ENCODE results near the gene BCL2L13. TPM values are rescaled to one million over a fixed set of nuclear protein-coding genes. Genes with fewer than 3 reads are reported as not detected.
"Not testable (repeated sequence)": the region's sequence is repeated elsewhere in the genome, so short reads cannot be mapped to it uniquely, and the experiment has no call there.

The BCL2L13 gene
- total RNA-seq, 1 experiment from 2014 or later = 63.8 TPM

DNA sequence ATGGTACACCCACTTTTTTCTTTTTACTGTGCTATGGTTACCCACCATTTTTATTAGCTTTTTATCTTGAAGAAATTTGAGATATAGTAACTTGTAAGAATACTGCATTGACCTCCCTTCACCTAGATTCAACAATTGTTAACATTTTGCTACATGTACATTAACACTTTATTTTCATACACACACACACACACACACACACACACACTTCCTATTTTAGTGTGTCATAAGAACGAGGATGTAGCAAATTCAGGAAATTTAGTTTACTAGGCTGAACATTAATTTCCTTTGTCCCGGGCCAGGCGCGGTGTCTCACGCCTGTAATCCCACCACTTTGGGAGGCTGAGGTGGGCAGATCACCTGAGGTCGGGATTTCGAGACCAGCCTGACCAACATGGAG lies 8.9 kb upstream of the BCL2L13 start:
- H3K9me3 ChIP-seq = 0 out of 2 replicates have a peak, but pooled peaks cover 2% of the 10 kb centered on the region
- H3K27me3 ChIP-seq = no peaks in the 10 kb centered on the region
- peaks cover 8% of the 10 kb centered on the region; the same call in 1 of the 2 replicates for H3K36me3 ChIP-seq
- H3K4me3 ChIP-seq = peak overlapping the region; percentile 100
- DNase-seq = no peak

- H3K27me3 ChIP-seq = no peaks in the 10 kb centered on the region
- peaks cover 5% of the 10 kb centered on the region; the same call in 1 of the 2 replicates for H3K36me3 ChIP-seq
- DNase-seq = no peak
- no peak overlapping the region for H3K4me3 ChIP-seq
- H3K9me3 ChIP-seq = 0 out of 2 replicates have a peak, but pooled peaks cover 2% of the 10 kb centered on the region
Measured at GRCh38 chr22:17631076-17631565, 7.4 kb upstream of the BCL2L13 start.

- 0 out of 2 replicates have a peak, but pooled peaks cover 2% of the 10 kb centered on the region for H3K9me3 ChIP-seq
- H3K36me3 ChIP-seq = peaks cover under 1% of the 10 kb centered on the region; the same call in 1 of the 2 replicates
- no peak overlapping the region for H3K4me3 ChIP-seq
- no peaks in the 10 kb centered on the region for H3K27me3 ChIP-seq
- DNase-seq = peak; percentile 31
Measured at GRCh38 chr22:17633217-17633997, 5.2 kb upstream of the BCL2L13 start.

DNA sequence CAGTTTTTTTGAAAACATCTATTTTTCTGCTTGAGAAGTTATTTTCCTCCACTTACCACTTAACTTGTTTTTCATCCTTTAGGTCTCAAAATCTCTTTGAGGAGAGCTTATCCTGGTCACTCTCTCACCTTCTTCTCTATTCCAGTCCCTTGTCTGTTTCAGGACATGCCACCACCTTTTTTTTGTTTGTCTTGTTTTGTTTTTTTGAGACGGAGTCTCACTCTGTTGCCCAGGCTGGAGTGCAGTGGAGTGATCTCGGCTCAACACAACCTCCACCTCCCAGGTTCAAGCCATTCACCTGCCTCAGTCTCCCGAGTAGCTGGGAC lies 4.6 kb upstream of the BCL2L13 start:
- 0 out of 2 replicates have a peak, but pooled peaks cover 2% of the 10 kb centered on the region for H3K9me3 ChIP-seq
- no peaks in the 10 kb centered on the region for H3K27me3 ChIP-seq
- peaks cover 4% of the 10 kb centered on the region for H3K36me3 ChIP-seq
- no peak for DNase-seq
- H3K4me3 ChIP-seq = no peak overlapping the region

- 0 out of 2 replicates have a peak, but pooled peaks cover 2% of the 10 kb centered on the region for H3K9me3 ChIP-seq
- no peaks in the 10 kb centered on the region for H3K27me3 ChIP-seq
- peaks cover 7% of the 10 kb centered on the region for H3K36me3 ChIP-seq
- no peak overlapping the region for H3K4me3 ChIP-seq
- no peak for DNase-seq
Measured at GRCh38 chr22:17634696-17635095, 3.9 kb upstream of the BCL2L13 start.

GRCh38 chr22:17636850-17637249 lies 1.7 kb upstream of the BCL2L13 start:
- H3K36me3 ChIP-seq = peaks cover 21% of the 10 kb centered on the region

GRCh38 chr22:17637490-17638181 lies 921 bp upstream of the BCL2L13 start:
- DNase-seq = no peak

More at GRCh38 chr22:17636850-17637249, 1.7 kb upstream of the BCL2L13 start:
- H3K27me3 ChIP-seq, H3K4me3 ChIP-seq, DNase-seq, H3K9me3 ChIP-seq: not testable (repeated sequence)

GRCh38 chr22:17638182-17638431 lies 450 bp upstream of the BCL2L13 start:
- H3K36me3 ChIP-seq = peaks cover 25% of the 10 kb centered on the region
- no peaks in the 10 kb centered on the region for H3K27me3 ChIP-seq
- DNase-seq = no peak
- H3K9me3 ChIP-seq = no peaks in the 10 kb centered on the region
- peak overlapping the region; percentile 97 for H3K4me3 ChIP-seq

More at GRCh38 chr22:17637490-17638181, 921 bp upstream of the BCL2L13 start:
- Histone ChIP-seq H3K27me3 (no peaks in the 10 kb centered on the region), H3K36me3 (peaks cover 22% of the 10 kb centered on the region), H3K9me3 (no peaks in the 10 kb centered on the region), H3K4me3 (peak overlapping the region; percentile 97)

GRCh38 chr22:17639247-17639741 lies 737 bp downstream of the BCL2L13 start:
- DNase-seq = peak; percentile 48
- Histone ChIP-seq H3K36me3 (peaks cover 26% of the 10 kb centered on the region), H3K9me3 (no peaks in the 10 kb centered on the region), H3K27me3 (no peaks in the 10 kb centered on the region), H3K4me3 (peak overlapping the region; percentile 97)

- no peak overlapping the region for H3K4me3 ChIP-seq
Measured at GRCh38 chr22:17641269-17641668, 2.7 kb downstream of the BCL2L13 start.

DNA sequence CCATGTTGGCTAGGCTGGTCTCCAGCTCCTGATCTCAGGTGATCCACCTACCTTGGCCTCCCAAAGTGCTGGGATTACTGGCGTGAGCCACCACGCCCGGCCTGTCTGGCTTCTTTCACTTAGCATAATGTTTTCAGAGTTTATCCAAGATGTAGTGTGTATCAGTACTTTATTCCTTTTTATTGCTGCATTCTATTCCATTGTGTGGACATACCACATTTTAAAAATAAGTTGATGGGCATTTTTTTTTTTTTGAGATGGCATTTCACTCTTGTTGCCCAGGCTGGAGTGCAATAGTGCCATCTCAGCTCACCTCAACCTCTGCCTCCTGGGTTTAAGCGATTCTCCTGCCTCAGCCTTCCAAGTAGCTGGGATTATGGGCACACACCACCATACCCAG lies 3.8 kb downstream of the BCL2L13 start:
- peaks cover 35% of the 10 kb centered on the region for H3K36me3 ChIP-seq
- DNase-seq, H3K9me3 ChIP-seq, H3K4me3 ChIP-seq, H3K27me3 ChIP-seq: not testable (repeated sequence)

More at GRCh38 chr22:17641269-17641668, 2.7 kb downstream of the BCL2L13 start:
- Histone ChIP-seq H3K36me3 (peaks cover 32% of the 10 kb centered on the region), H3K9me3 (no peaks in the 10 kb centered on the region), H3K27me3 (no peaks in the 10 kb centered on the region)
- DNase-seq = no peak

- no peak overlapping the region for H3K4me3 ChIP-seq
- H3K27me3 ChIP-seq = no peaks in the 10 kb centered on the region
- H3K9me3 ChIP-seq = no peaks in the 10 kb centered on the region
- no peak for DNase-seq
- peaks cover 20% of the 10 kb centered on the region for H3K36me3 ChIP-seq
Measured at GRCh38 chr22:17647452-17647851, 8.9 kb downstream of the BCL2L13 start.

DNA sequence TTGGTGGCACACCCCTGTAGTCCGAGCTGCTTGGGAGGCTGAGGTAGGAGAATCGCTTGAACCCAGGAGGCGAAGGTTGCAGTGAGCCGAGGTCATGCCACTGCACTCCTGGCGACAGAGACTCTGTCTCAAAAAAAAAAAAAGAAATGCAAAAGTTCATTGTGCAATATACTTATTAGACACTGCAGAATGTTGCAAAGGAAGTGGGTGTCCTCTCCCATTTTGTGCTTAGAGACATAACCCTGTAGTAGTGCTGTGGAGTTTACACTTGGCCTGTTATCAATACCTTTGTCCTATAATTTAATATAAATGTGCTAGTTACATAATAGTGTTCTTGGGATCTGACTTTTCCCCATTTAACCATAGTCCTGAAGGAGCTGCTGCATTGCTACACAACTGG lies 9.4 kb downstream of the BCL2L13 start:
- Histone ChIP-seq H3K4me3 (no peak overlapping the region), H3K27me3 (no peaks in the 10 kb centered on the region), H3K9me3 (no peaks in the 10 kb centered on the region), H3K36me3 (peaks cover 19% of the 10 kb centered on the region)
- no peak for DNase-seq

GRCh38 chr22:17648569-17648968 lies 10.0 kb downstream of the BCL2L13 start:
- Histone ChIP-seq H3K36me3 (peaks cover 19% of the 10 kb centered on the region), H3K9me3 (no peaks in the 10 kb centered on the region), H3K27me3 (no peaks in the 10 kb centered on the region), H3K4me3 (no peak overlapping the region)
- DNase-seq = no peak

DNA sequence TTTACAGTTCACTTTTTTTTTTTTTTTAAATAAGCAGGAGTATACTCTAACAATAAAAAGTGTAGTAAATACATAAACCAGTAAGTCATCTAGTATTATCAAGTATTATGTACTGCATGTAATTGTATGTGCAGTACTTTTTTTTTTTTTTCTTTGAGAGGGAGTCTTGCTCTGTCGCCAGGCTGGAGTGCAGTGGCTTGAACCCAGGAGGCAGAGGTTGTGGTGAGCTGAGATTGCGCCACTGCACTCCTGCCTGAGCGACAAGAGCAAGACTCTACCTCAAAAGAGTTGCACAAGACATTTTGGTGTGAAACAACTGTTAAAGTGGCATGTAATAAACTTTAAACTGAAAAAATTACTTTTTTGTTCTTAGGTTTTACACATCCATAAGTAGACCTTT lies 16.7 kb downstream of the BCL2L13 start:
- H3K4me3 ChIP-seq = no peak overlapping the region
- H3K27me3 ChIP-seq = no peaks in the 10 kb centered on the region
- no peak for DNase-seq
- no peaks in the 10 kb centered on the region for H3K9me3 ChIP-seq
- peaks cover 44% of the 10 kb centered on the region for H3K36me3 ChIP-seq

- no peaks in the 10 kb centered on the region for H3K27me3 ChIP-seq
- H3K9me3 ChIP-seq = no peaks in the 10 kb centered on the region
- H3K4me3 ChIP-seq = no peak overlapping the region
- peaks cover 54% of the 10 kb centered on the region for H3K36me3 ChIP-seq
- DNase-seq = no peak
Measured at GRCh38 chr22:17656870-17657395, 18.4 kb downstream of the BCL2L13 start.

GRCh38 chr22:17664414-17665055 lies 26.0 kb downstream of the BCL2L13 start:
- Histone ChIP-seq H3K4me3 (no peak overlapping the region), H3K27me3 (no peaks in the 10 kb centered on the region), H3K36me3 (peaks cover 55% of the 10 kb centered on the region), H3K9me3 (no peaks in the 10 kb centered on the region)
- no peak for DNase-seq

All from MG63 (cell line).